ENCODE measurements around the gene TAS2R30. TPM values are rescaled to one million over a fixed set of nuclear protein-coding genes. Genes with fewer than 3 reads are reported as not detected.

TAS2R30 gene
- total RNA-seq, 6 experiments from 2014 or later = 1.2 to 5.1 (median 2.0) TPM

DNA sequence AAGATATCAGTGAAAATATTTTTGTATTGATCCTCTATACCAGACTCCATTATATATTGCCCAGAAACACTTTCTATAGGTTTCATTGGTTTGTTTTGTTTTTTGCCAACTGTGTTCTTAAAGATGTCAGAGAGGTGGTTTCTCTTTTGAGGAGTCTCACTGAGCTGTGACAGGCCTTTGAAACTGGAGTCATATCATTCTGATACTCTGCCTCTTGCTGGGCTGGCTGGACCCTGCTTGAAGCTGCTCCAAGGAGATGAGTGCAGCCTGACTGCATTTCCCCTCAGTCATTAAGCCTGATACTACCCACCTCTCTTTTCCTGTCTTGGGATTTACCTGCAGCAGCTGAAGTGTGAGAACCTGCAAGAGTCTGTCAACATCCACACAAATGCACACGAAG is 16.4 kb upstream of the TAS2R30 start:
- TF ChIP-seq, protein P1, sequence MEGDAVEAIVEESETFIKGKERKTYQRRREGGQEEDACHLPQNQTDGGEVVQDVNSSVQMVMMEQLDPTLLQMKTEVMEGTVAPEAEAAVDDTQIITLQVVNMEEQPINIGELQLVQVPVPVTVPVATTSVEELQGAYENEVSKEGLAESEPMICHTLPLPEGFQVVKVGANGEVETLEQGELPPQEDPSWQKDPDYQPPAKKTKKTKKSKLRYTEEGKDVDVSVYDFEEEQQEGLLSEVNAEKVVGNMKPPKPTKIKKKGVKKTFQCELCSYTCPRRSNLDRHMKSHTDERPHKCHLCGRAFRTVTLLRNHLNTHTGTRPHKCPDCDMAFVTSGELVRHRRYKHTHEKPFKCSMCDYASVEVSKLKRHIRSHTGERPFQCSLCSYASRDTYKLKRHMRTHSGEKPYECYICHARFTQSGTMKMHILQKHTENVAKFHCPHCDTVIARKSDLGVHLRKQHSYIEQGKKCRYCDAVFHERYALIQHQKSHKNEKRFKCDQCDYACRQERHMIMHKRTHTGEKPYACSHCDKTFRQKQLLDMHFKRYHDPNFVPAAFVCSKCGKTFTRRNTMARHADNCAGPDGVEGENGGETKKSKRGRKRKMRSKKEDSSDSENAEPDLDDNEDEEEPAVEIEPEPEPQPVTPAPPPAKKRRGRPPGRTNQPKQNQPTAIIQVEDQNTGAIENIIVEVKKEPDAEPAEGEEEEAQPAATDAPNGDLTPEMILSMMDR (IDR thresholded peaks at IDR 0.05) = no peak
- TF ChIP-seq POLR2A (IDR thresholded peaks at IDR 0.05) = no peak
- no peak overlapping the region for H3K4me3 ChIP-seq
- H3K4me1 ChIP-seq = no peaks in the 10 kb centered on the region
- DNase-seq (no peak), ATAC-seq (no peak)
- H3K27me3 ChIP-seq = no peaks in the 10 kb centered on the region
- H3K36me3 ChIP-seq = no peaks in the 10 kb centered on the region
- H3K27ac ChIP-seq = no peak overlapping the region
- H3K9me3 ChIP-seq = no peaks in the 10 kb centered on the region
- 0% methylated on average over 1 of the region's 1 CpG for WGBS (ENCODE audit: insufficient coverage, low coverage, low lambda C conversion rate, missing lambda C conversion rate)
- intact Hi-C loops (cut with DNase I) = no loop called here

DNA sequence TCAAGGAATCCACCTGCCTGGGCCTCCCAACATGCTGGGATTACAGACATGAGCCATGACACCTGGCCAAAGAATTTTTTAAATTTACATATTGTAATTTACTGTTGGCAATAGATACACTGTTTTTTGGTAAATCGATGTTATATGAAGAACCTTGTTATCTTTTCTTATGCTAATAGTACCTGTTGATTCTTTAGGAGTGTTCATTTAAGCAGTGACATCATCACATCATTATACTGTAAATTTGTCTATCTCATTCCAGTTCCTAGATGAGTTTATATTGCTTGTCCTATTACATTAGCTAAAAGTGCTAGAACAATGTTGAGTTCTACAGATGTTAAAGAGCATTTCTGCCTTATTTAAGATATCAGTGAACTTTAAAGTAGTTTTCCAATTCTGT is 13.0 kb upstream of the TAS2R30 start:
- TF ChIP-seq, protein P1 (IDR thresholded peaks at IDR 0.05) = no peak
- TF ChIP-seq POLR2A (IDR thresholded peaks at IDR 0.05) = no peak
- Histone ChIP-seq H3K9me3 (no peaks in the 10 kb centered on the region), H3K4me3 (no peak overlapping the region), H3K27me3 (no peaks in the 10 kb centered on the region), H3K36me3 (no peaks in the 10 kb centered on the region), H3K27ac (no peak overlapping the region), H3K4me1 (no peaks in the 10 kb centered on the region)
- WGBS (ENCODE audit: insufficient coverage, low coverage, low lambda C conversion rate, missing lambda C conversion rate) = 88% methylated on average over 1 of the region's 1 CpG
- no peak for ATAC-seq
- intact Hi-C loops (cut with DNase I) = no loop called here
- DNase-seq = no peak

- intact Hi-C loops (cut with DNase I) = no loop called here
- WGBS (ENCODE audit: insufficient coverage, low coverage, low lambda C conversion rate, missing lambda C conversion rate) = 72% methylated on average over 3 of the region's 5 CpGs
- Histone ChIP-seq H3K4me1 (no peaks in the 10 kb centered on the region), H3K9me3 (no peaks in the 10 kb centered on the region), H3K27ac (no peak overlapping the region), H3K36me3 (no peaks in the 10 kb centered on the region), H3K4me3 (no peak overlapping the region), H3K27me3 (no peaks in the 10 kb centered on the region)
- ATAC-seq (no peak), DNase-seq (no peak)
- TF ChIP-seq POLR2A (IDR thresholded peaks at IDR 0.05) = no peak
- TF ChIP-seq, protein P1 (IDR thresholded peaks at IDR 0.05) = no peak
Measured at GRCh38 chr12:11144297-11144696, 9.9 kb upstream of the TAS2R30 start.

- intact Hi-C loops (cut with DNase I) = no loop called here
- no peaks in the 10 kb centered on the region for H3K27me3 ChIP-seq
- no peaks in the 10 kb centered on the region for H3K9me3 ChIP-seq
- ATAC-seq = no peak
- no peak overlapping the region for H3K27ac ChIP-seq
- H3K4me1 ChIP-seq = no peaks in the 10 kb centered on the region
- no peaks in the 10 kb centered on the region for H3K36me3 ChIP-seq
- no peak for DNase-seq
- WGBS (ENCODE audit: insufficient coverage, low coverage, low lambda C conversion rate, missing lambda C conversion rate) = 64% methylated on average over 2 of the region's 2 CpGs
- TF ChIP-seq, protein P1 (IDR thresholded peaks at IDR 0.05) = no peak
- no peak for TF ChIP-seq POLR2A (IDR thresholded peaks at IDR 0.05)
- H3K4me3 ChIP-seq = no peak overlapping the region
Measured at GRCh38 chr12:11143352-11143751, 8.9 kb upstream of the TAS2R30 start.

DNA sequence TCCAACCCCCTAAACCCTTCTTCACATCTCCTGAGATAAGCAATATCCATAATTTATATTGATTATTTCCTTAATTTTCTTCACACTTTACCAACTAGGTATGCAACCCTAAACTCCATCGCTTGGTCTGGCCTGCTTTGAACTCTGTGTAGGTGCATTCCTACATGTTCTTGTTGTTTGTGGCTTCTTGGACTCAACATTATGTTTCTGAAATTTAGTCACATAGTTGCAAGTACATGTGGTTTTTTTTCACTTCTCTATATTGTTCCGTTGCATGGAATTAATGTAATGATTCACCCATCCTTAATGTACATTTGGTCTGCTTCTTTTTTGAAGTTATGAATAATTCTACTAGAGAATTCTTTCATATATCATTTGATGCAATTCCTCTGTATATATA is 1.6 kb upstream of the TAS2R30 start:
- Histone ChIP-seq H3K4me3 (no peak overlapping the region), H3K36me3 (no peaks in the 10 kb centered on the region), H3K9me3 (no peaks in the 10 kb centered on the region), H3K27me3 (no peaks in the 10 kb centered on the region), H3K27ac (no peak overlapping the region), H3K4me1 (no peaks in the 10 kb centered on the region)
- ATAC-seq = no peak
- intact Hi-C loops (cut with DNase I) = no loop called here
- WGBS (ENCODE audit: insufficient coverage, low coverage, low lambda C conversion rate, missing lambda C conversion rate) = 53% methylated on average over 2 of the region's 2 CpGs
- DNase-seq = no peak
- TF ChIP-seq, protein P1 (IDR thresholded peaks at IDR 0.05) = no peak
- no peak for TF ChIP-seq POLR2A (IDR thresholded peaks at IDR 0.05)
